HAP-1 (cell line): ENCODE measurements around the gene ACTBL2.

Experiments used
- DNase-seq, 2 experiments: peaks; one replicate each; pipeline ENCODE4 v3.0.0-alpha.2; 2016 to 2020; ENCODE audit warnings: low spot score in 2 of 2
- H3K27me3 ChIP-seq: fragments of 250-450 bp; sonication (Bioruptor Pico); 2 replicates; pipeline ENCODE4 v1.5.1; 2020; ENCODE audit warnings: low read depth, mild to moderate bottlenecking, moderate library complexity
- H3K36me3 ChIP-seq: fragments of 250-450 bp; sonication (Bioruptor Pico); replicated peaks from 2 replicates; pipeline ENCODE4 v1.5.1; 2020; ENCODE audit warnings: mild to moderate bottlenecking
- H3K4me1 ChIP-seq: fragments of 250-450 bp; sonication (Bioruptor Pico); 2 replicates; pipeline ENCODE4 v1.5.1; 2020; ENCODE audit warnings: mild to moderate bottlenecking
- H3K4me3 ChIP-seq: fragments of 250-450 bp; sonication (Bioruptor Pico); 2 replicates; pipeline ENCODE4 v1.5.1; 2020; ENCODE audit warnings: mild to moderate bottlenecking, moderate library complexity
- H3K9me3 ChIP-seq: fragments of 250-450 bp; sonication (Bioruptor Pico); 2 replicates; pipeline ENCODE4 v1.5.1; 2020; ENCODE audit warnings: mild to moderate bottlenecking, moderate library complexity
- in situ Hi-C: fragments of 300-500 bp; cut with MboI; formaldehyde crosslinking; loops from 3 replicates; pipeline ENCODE4 v1.14.3; 2020; ENCODE audit warnings: low sequenced_read_pairs, inconsistent platforms, mixed read lengths

Gene ACTBL2

DNA sequence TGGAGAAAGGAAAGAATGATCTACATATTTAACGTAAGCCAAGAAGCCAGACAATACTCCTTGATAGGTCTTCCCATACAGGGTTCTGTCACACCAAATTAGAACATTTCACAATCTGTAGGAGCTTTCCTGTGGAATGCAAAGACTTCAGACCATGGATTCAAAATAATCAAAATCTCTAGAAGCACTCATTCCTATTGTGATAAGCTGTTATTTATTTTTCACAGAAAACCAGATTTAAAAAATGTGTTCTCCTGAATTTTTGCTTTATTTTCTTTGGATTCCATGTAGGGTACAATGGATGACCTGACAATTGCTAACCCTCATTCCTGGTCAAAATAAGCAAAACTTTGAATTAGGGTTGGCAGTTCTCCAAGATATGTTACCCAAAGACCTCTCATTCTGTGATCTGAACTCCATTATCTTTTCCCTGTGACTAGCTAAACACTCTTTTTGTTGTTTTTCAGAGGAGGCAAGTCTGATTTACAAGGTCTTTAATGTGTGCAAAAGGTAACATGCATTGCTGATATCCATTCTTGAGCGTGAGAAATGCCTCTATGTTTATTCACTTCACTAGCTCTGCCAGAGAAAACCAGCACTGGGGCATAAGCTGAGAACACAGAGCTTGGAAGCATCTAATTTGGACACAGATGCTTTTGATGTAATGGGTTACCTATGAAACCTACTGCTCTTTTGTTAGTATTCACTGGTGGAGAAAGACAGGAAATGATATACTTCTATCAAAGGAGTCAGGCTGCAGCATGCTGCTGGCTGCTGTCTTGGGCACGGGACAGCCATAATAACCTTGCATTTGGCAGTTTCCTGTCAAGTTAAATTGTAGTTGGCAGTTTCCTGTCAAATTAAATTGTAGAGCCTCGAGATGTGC lies 31.4 kb downstream of the ACTBL2 start:
- no peaks in the 10 kb centered on the region for H3K9me3 ChIP-seq
- no peak overlapping the region for H3K4me3 ChIP-seq
- no peaks in the 10 kb centered on the region for H3K36me3 ChIP-seq
- no peaks in the 10 kb centered on the region for H3K27me3 ChIP-seq
- no peak for DNase-seq
- H3K4me1 ChIP-seq: no peaks in the 10 kb centered on the region
- in situ Hi-C loops: no loop called here

DNA sequence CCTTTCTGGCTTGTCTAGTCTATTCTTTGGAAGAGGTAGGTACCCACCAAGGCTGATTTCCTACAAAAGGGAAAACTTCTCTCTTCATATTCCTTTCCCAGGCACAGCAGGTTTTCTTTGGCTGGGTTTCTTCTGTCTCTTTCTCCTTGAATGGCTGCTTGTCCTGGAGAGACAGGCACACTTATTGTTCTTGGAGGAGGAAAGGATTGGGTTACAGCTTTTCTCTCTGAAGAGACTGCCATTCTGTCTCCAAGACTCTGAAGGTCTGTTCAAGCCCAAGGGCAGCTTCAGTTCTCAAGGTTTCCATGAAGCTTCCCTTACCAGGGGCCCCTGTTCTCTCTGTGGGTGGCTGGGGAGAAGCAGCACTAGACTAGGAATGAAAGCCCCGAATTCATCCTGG lies 33.9 kb downstream of the ACTBL2 start:
- DNase-seq: no peak

DNA sequence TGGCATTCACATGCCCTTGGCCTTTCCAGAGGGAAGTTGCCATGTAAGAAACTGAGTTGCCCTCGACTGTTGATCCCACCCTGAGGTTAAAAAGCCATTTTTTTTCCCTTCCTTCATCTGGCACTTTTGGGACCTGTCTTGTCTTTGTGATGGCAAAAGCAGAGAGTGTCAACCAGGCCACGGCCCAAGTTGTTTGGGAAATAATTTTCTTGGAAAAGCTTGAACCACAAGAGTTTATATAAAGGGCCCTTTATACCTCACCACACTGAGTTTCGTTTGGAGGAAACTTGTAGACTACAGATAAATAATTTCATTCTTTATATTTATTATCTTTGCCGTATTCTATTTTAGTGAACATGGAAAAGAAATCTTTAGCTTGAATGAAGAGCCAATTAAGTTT lies 34.3 kb downstream of the ACTBL2 start:
- Histone ChIP-seq H3K4me3 (no peak overlapping the region), H3K4me1 (no peaks in the 10 kb centered on the region), H3K9me3 (no peaks in the 10 kb centered on the region), H3K27me3 (no peaks in the 10 kb centered on the region), H3K36me3 (no peaks in the 10 kb centered on the region)
- in situ Hi-C loops: no loop called here
- DNase-seq: no peak

More for the DNA sequence above, 33.9 kb downstream of the ACTBL2 start:
- H3K9me3 ChIP-seq: no peaks in the 10 kb centered on the region
- H3K27me3 ChIP-seq: no peaks in the 10 kb centered on the region
- no peaks in the 10 kb centered on the region for H3K4me1 ChIP-seq
- in situ Hi-C loops: no loop called here
- no peaks in the 10 kb centered on the region for H3K36me3 ChIP-seq
- H3K4me3 ChIP-seq: no peak overlapping the region

DNA sequence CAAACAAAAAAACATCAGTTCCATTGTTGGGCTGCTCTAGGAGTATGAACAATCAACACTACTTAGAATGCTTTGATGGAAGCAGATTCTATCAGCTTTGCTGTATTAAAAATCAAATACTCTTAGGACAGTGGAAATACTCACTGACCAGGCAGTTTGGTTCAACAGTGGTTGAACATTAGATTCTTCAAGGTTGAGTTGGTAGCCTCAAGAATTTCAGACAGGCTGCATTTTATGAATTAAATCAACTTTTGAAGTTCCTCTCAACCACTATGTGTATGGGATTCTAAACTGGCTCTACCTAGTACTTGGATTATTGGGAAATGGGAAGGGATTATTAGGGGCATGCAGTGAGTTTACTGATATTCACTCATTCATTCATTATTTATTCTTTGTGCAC lies 35.0 kb downstream of the ACTBL2 start:
- Histone ChIP-seq H3K4me3 (no peak overlapping the region), H3K36me3 (no peaks in the 10 kb centered on the region), H3K27me3 (no peaks in the 10 kb centered on the region), H3K4me1 (no peaks in the 10 kb centered on the region), H3K9me3 (no peaks in the 10 kb centered on the region)
- in situ Hi-C loops: no loop called here
- no peak for DNase-seq

DNA sequence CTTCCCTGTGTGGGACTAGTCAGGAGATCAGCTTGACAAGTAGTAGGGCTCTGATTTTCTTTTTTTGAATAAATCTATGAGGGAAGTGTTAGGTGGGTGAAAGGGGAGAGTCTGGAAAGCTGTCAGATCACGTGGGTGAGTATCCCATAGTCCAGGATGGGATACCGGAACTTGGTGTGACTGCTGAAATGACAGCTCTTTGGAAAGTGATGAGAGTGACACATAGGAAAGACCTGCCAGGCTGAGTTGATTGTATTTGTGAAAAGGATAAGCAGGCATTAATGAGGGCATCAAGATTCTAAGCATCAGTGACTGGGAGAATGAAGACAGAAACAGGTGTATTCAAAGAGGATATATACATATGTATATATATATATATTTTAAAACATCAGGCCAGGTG lies 35.6 kb downstream of the ACTBL2 start:
- H3K36me3 ChIP-seq: no peaks in the 10 kb centered on the region
- H3K4me1 ChIP-seq: no peaks in the 10 kb centered on the region
- in situ Hi-C loops: no loop called here

DNA sequence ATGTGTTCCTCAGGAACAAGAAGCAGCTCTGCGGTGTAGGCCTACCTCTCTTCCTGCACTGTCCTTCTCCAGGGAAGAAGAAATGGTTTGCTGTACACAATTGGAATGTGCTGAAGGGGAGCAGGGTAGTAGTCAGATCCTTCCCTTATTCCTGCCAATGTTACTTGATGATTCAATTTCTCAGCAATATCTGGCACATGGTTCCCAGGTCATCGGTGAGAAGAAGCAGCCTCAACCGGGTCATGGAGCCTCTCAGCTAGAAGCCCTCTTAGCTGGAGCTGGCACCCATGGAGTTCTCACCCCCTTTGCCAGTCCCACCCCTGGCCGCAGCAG lies 36.9 kb downstream of the ACTBL2 start:
- no peaks in the 10 kb centered on the region for H3K9me3 ChIP-seq
- in situ Hi-C loops: no loop called here
- H3K36me3 ChIP-seq: no peaks in the 10 kb centered on the region
- no peaks in the 10 kb centered on the region for H3K4me1 ChIP-seq
- H3K4me3 ChIP-seq: no peak overlapping the region
- no peak for DNase-seq
- no peaks in the 10 kb centered on the region for H3K27me3 ChIP-seq

More for the DNA sequence above, 35.6 kb downstream of the ACTBL2 start:
- no peaks in the 10 kb centered on the region for H3K27me3 ChIP-seq
- no peaks in the 10 kb centered on the region for H3K9me3 ChIP-seq
- no peak for DNase-seq
- H3K4me3 ChIP-seq: no peak overlapping the region

DNA sequence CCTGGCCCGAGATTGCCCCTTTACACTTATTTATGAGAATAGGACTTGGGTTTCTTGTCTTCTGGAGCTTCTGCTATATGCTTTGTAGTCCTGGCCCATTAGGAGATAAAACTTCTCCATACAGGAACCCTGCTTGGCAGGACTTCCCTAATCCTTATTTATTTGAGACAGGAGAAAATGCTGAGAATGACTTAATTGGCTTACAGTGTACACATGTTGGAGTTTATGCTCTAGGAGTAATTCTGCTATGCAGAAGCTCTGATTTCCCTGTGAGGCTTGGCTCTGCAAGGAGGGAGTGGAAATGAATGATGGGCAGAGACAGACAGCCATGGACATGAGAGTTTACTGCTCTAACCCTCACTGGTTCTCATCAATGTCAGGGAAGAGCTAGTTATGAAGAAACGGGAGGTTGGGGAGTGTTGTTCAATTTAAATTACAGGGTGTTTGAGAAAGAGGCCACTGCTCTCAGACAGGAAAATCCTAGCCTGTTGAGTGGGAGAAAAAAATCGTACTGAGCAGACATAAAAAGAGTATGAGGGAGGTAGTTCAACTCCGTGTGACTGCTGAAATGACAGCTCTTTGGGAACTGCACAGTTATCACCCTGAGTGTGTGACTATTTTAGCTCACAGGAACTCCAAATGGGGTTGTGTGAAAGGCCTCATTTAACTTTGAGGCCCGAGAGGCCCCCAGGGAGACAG lies 37.5 kb downstream of the ACTBL2 start:
- Histone ChIP-seq H3K4me1 (no peaks in the 10 kb centered on the region), H3K9me3 (no peaks in the 10 kb centered on the region), H3K36me3 (no peaks in the 10 kb centered on the region), H3K27me3 (no peaks in the 10 kb centered on the region), H3K4me3 (no peak overlapping the region)
- in situ Hi-C loops: no loop called here
- DNase-seq: no peak

DNA sequence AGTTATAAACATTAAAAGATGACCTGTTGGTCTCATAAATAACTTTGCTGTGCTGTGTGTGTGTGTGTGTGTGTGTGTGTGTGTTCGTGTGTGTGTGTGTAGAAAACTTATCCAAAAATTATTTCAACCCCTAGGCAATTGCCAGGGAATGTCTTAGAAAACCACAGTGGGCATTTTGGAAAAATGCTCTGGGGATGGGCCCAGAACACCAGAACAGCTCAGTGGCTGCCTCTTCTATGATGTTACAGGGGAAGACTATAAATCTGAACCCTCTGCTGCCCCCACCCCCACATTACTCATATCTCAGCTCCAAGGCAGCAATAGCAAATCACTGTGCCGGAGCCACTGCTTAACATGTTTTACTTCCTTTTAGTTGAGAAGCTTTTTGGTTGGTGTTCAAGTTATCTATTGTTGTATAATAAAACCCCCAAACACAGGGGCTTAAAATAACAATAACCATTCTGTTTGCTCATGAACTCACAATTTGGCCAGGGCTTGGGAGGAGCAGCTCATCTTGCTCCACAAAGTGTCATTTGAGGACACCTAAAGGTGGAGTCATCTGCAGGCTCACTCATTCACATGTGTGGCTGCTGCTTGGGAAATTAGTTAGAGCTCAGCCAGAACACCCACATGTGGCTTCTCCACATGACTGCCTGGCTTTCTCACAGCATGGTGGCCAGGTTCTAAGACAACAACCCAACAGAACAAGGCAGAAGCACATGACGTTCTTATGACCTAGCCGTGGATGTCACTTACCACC lies 40.4 kb downstream of the ACTBL2 start:
- Histone ChIP-seq H3K27me3 (no peaks in the 10 kb centered on the region), H3K4me1 (no peaks in the 10 kb centered on the region), H3K4me3 (no peak overlapping the region), H3K36me3 (no peaks in the 10 kb centered on the region), H3K9me3 (no peaks in the 10 kb centered on the region)
- no peak for DNase-seq
- in situ Hi-C loops: no loop called here

DNA sequence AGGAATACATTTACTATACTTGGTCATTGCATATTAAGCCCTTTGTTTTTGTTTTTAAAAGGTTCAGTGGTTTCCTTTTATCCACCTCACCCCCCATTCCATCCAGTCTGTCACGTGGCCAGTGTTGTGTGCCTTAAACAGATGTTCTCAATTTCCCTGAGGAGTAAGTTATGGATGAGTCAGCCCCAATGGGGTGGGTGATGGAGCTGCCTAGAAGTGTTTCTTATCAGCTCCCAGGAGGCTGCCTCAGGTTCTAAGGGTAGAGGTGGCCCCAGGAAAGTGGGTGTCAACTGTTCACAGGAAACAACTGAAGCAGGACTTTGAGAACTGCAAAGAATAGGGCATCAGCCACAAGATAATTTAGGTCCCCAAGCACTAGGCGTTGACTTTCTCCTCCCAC lies 41.1 kb downstream of the ACTBL2 start:
- in situ Hi-C loops: no loop called here
- no peak for DNase-seq
- no peaks in the 10 kb centered on the region for H3K4me1 ChIP-seq
- H3K36me3 ChIP-seq: no peaks in the 10 kb centered on the region
- H3K27me3 ChIP-seq: no peaks in the 10 kb centered on the region
- H3K4me3 ChIP-seq: no peak overlapping the region
- H3K9me3 ChIP-seq: no peaks in the 10 kb centered on the region

DNA sequence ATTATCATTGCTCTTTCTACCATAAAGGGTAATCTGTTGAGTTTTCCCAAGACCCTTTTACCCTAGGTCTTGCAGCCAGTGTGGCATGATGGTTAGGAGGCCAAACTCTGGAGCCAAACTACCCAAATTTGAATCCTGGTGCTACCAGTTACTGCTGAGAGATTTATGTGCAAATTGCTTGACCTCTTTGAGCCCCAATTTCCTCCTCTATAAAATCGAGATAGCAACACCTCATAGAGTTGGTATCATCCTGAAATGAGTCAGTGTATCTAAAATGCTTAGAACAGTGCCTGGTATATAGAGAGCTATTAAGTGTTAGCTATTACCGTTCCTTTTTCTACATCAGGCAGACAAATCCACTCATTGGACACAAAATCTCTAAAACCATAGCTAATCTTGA lies 43.0 kb downstream of the ACTBL2 start:
- Histone ChIP-seq H3K27me3 (no peaks in the 10 kb centered on the region), H3K9me3 (no peaks in the 10 kb centered on the region), H3K4me1 (no peaks in the 10 kb centered on the region), H3K36me3 (no peaks in the 10 kb centered on the region), H3K4me3 (no peak overlapping the region)
- DNase-seq: no peak
- in situ Hi-C loops: no loop called here

DNA sequence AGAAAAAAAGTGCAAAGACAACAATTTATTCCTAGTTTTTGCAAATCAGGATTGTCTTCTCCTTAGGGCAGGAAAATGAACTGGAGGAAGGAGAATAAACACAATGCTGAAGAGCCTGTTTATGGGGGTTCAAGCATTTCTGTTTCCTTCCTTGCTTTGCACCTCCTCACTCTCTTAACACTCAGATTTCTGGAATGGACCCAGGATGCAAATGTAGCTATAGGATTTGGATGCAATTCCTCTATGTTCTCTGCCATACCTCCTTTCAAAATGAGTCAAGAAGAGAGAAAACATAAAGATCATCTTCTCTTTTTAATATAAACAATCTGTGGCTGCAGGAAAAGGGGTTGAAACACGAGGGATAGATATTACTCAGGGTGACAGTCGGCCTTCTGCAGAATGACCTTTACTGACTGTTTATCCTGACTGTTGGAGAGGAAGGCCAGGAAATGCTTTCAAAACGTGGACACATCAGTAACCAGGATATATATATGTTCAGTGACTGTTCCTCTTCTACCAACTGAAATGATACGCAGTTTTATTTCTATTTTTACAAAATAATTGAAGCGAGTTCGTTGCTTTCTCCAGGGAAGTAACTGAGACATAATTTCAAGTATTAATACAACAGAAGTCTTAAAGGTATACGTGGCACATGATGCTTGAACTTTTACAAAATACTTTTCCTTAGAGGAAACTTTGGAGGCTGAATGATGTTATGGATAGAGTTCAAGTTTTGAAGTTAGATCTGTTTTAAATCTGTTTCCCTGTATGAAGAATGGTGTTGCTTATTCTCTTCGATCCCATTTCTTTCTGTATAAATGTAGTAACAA lies 44.4 kb downstream of the ACTBL2 start:
- H3K4me1 ChIP-seq: no peaks in the 10 kb centered on the region
- no peak for DNase-seq
- H3K9me3 ChIP-seq: no peaks in the 10 kb centered on the region
- no peaks in the 10 kb centered on the region for H3K27me3 ChIP-seq
- no peak overlapping the region for H3K4me3 ChIP-seq
- in situ Hi-C loops: no loop called here
- H3K36me3 ChIP-seq: no peaks in the 10 kb centered on the region

DNA sequence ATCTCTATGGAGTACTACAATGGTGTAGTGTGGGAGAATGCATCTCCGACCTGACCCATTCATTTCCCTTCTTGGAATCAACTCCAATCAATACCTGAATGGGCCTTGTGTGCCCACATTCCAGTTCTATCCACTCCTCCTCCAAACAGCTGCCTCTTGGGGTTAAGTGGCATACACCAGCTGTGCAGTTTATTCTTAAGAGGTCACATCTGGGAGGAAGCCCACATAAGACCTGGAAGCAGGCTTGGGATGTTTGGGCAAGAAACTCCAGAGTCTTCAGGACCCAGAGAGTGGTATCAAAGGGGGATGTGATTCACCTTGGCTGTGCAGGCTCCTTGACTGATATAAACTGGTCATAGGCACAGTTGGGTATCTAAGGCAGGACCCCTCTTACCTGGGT lies 46.0 kb downstream of the ACTBL2 start:
- no peak overlapping the region for H3K4me3 ChIP-seq
- DNase-seq: no peak
- H3K36me3 ChIP-seq: no peaks in the 10 kb centered on the region
- H3K9me3 ChIP-seq: no peaks in the 10 kb centered on the region
- H3K4me1 ChIP-seq: no peaks in the 10 kb centered on the region
- H3K27me3 ChIP-seq: no peaks in the 10 kb centered on the region
- in situ Hi-C loops: no loop called here

DNA sequence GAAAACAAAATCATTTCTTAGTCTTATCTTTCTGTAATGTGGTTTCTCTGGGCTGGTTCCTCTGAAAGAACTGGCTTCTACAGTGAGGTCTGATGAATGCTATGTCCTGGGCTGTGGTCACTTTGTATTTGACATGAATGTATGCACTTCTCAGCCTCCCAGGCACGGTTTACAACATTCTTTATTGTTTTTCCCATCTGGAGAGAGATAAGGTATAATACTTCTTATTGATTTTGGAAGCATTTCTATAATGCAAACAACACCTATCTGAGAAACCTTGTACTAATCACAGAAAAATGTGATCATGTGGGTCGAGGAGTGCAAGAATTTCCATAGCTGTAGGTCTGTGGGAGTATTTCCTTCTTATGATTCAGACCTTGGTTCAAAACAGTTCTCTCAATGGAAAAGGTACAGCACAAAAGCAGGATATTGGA lies 46.9 kb downstream of the ACTBL2 start:
- no peaks in the 10 kb centered on the region for H3K27me3 ChIP-seq
- DNase-seq: no peak
- H3K36me3 ChIP-seq: no peaks in the 10 kb centered on the region
- H3K4me3 ChIP-seq: no peak overlapping the region
- no peaks in the 10 kb centered on the region for H3K4me1 ChIP-seq
- no peaks in the 10 kb centered on the region for H3K9me3 ChIP-seq
- in situ Hi-C loops: no loop called here
